Measurements from ENCODE around the gene MAST4.
A peak's percentile ranks its signal among the peaks of the same experiment; 100 is the strongest.

Gene MAST4

GRCh38 chr5:66702426-66702825 lies 106.2 kb downstream of the MAST4 start:
- no peak for DNase-seq

GRCh38 chr5:66704790-66705425 lies 108.7 kb downstream of the MAST4 start:
- DNase-seq, result peak; percentile 69

GRCh38 chr5:66708368-66708767 lies 112.2 kb downstream of the MAST4 start:
- no peak for DNase-seq

- peak; percentile 97 for DNase-seq
These were observed 114.4 kb downstream of the MAST4 start for GRCh38 chr5:66710557-66711088.

GRCh38 chr5:66713998-66714397 lies 117.8 kb downstream of the MAST4 start:
- peak; percentile 67 for DNase-seq

GRCh38 chr5:66717455-66718373 lies 121.5 kb downstream of the MAST4 start:
- DNase-seq, result no peak

GRCh38 chr5:66718374-66719002 lies 122.3 kb downstream of the MAST4 start:
- DNase-seq, result no peak

GRCh38 chr5:66720780-66721179 lies 124.6 kb downstream of the MAST4 start:
- no peak for DNase-seq

- no peak for DNase-seq
These were observed 126.5 kb downstream of the MAST4 start for GRCh38 chr5:66722686-66723085.

GRCh38 chr5:66724349-66725139 lies 128.4 kb downstream of the MAST4 start:
- DNase-seq, result no peak

- no peak for DNase-seq
These were observed 131.4 kb downstream of the MAST4 start for GRCh38 chr5:66727630-66728029.

GRCh38 chr5:66728049-66728448 lies 131.9 kb downstream of the MAST4 start:
- DNase-seq, result no peak

GRCh38 chr5:66737096-66737495 lies 140.9 kb downstream of the MAST4 start:
- DNase-seq, result no peak

GRCh38 chr5:66738136-66738535 lies 141.9 kb downstream of the MAST4 start:
- DNase-seq, result no peak

GRCh38 chr5:66739021-66739420 lies 142.8 kb downstream of the MAST4 start:
- DNase-seq, result no peak

GRCh38 chr5:66739951-66740350 lies 143.8 kb downstream of the MAST4 start:
- no peak for DNase-seq

- DNase-seq, result no peak
These were observed 145.2 kb downstream of the MAST4 start for GRCh38 chr5:66741394-66741793.

GRCh38 chr5:66742083-66742895 lies 146.1 kb downstream of the MAST4 start:
- DNase-seq, result no peak

- DNase-seq, result no peak
These were observed 146.7 kb downstream of the MAST4 start for GRCh38 chr5:66742896-66743247.

- DNase-seq, result no peak
These were observed 147.2 kb downstream of the MAST4 start for GRCh38 chr5:66743344-66743743.

- DNase-seq, result peak; percentile 29
These were observed 147.8 kb downstream of the MAST4 start for GRCh38 chr5:66744040-66744439.

GRCh38 chr5:66745297-66745696 lies 149.1 kb downstream of the MAST4 start:
- DNase-seq, result no peak

All from fibroblast of skin of abdomen (primary cell).